ENCODE data around the gene RDH8.
A peak's percentile ranks its signal among the peaks of the same experiment; 100 is the strongest.

The RDH8 gene

DNA sequence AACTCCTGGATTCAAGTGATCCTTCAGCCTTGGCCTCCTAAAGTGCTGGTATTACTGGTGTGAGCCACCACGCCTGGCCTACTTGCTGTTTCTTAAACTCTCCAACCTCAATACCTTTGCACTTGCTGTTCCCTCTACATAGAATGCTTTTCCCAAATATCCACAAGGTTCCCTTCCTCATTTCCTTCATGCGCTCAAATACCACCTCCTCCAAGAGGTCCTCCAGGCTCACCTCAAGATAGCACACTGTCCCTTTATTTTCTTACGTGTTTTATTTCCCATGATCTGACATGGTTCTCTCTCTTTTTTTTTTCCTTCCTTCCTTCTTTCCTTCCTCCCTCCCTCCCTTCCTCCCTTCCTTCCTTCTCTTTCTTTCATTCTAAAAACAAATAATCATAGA, 13.5 kb downstream of the RDH8 start:
- H3K36me3 ChIP-seq (ENCODE audit: insufficient read depth, low read length): no peaks in the 10 kb centered on the region
- H3K4me2 ChIP-seq (ENCODE audit: low read length): no peak overlapping the region
- H3F3A ChIP-seq (ENCODE audit: insufficient read depth, low read length): no peaks in the 10 kb centered on the region
- no peak overlapping the region for H3K27ac ChIP-seq (ENCODE audit: low read depth, low read length, poor library complexity, severe bottlenecking)
- H2AFZ ChIP-seq (ENCODE audit: low read length): no peak overlapping the region
- peaks cover 4% of the 10 kb centered on the region for H3K4me1 ChIP-seq (ENCODE audit: insufficient read depth, low read length, severe bottlenecking)
- no peaks in the 10 kb centered on the region for H3K9me2 ChIP-seq (ENCODE audit: low read depth, low read length)
- H3K9me3 ChIP-seq (ENCODE audit: low read length): no peaks in the 10 kb centered on the region
- no peak overlapping the region for H3K4me3 ChIP-seq (ENCODE audit: low read depth, low read length, poor library complexity, severe bottlenecking)
- H3K9ac ChIP-seq (ENCODE audit: low read length): no peak overlapping the region
- TF ChIP-seq, protein P1, sequence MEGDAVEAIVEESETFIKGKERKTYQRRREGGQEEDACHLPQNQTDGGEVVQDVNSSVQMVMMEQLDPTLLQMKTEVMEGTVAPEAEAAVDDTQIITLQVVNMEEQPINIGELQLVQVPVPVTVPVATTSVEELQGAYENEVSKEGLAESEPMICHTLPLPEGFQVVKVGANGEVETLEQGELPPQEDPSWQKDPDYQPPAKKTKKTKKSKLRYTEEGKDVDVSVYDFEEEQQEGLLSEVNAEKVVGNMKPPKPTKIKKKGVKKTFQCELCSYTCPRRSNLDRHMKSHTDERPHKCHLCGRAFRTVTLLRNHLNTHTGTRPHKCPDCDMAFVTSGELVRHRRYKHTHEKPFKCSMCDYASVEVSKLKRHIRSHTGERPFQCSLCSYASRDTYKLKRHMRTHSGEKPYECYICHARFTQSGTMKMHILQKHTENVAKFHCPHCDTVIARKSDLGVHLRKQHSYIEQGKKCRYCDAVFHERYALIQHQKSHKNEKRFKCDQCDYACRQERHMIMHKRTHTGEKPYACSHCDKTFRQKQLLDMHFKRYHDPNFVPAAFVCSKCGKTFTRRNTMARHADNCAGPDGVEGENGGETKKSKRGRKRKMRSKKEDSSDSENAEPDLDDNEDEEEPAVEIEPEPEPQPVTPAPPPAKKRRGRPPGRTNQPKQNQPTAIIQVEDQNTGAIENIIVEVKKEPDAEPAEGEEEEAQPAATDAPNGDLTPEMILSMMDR (IDR thresholded peaks at IDR 0.05; ENCODE audit: low read length): no peak
- no peak for TF ChIP-seq EZH2 (IDR thresholded peaks at IDR 0.05; ENCODE audit: borderline replicate concordance, low read length)
- H3K79me2 ChIP-seq (ENCODE audit: insufficient read depth, low read length): no peaks in the 10 kb centered on the region
- 0 out of 2 replicates have a peak, but pooled peaks cover 8% of the 10 kb centered on the region for H3K27me3 ChIP-seq (ENCODE audit: insufficient read depth, low read length)
- no peaks in the 10 kb centered on the region for H4K20me1 ChIP-seq (ENCODE audit: insufficient read depth, low read length)

DNA sequence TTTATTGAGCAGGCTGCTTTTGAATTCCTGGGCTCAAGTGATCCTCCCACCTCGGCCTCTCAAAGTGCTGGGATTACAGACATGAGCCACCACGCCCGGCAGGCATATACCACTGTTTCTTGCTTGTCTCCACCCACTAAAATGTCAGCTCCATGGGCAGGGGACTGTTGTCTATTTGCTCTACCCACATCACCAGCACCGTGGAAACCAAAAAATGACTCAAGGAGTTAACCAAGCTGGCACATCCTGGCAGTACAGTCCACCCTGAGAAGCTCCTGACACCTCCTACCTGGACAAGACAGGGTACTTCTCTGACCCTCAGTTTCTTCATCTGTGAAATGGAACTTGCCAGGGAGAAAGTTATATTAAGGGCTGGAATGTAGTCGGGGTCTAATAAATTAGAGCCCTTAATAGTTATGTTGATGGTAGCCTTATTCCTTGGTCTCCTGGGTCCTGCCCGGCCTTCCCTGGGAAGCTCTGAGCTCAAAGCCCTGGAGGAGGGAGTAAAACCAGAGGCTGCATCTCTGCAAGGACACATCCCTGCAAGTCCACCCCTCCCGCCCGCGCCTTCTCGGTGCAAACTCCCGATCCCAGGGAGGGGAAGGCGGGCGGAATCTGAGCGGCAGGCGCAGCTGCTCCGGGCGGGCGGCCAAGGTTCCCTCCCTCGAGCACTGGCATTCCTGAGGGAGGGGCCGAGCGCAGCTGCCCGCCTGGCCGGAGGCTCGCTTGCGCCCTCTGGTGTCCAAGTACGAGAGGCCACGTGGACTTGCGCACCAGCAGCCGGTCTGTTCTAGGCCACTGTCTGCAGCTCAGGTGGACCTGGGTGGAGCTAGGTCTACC, 14.1 kb downstream of the RDH8 start:
- no peaks in the 10 kb centered on the region for H3K9me3 ChIP-seq (ENCODE audit: low read length)

DNA sequence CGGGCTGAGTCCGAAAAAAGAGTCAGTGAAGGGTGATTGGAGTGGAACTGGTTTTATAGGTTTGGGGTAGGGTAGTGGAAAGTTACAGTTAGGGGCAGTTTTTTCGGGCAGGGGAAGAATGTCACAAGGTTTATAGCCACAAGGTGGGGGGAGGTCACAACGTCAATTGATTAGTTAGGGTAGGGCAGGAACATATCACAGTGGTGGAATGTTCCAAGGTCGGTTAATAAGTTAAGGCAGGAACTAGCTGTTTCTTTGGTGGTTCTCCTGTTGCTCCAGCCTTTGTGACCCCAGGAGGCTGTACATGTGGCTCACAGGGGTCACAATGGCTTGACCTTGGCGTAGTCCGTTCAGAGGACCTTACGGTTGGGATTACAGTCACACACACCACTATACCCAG, 20.3 kb downstream of the RDH8 start:
- H3K27me3 ChIP-seq (ENCODE audit: insufficient read depth, low read length): 0 out of 2 replicates have a peak, but pooled peaks cover 6% of the 10 kb centered on the region
- H2AFZ ChIP-seq (ENCODE audit: low read length): no peak overlapping the region
- H3K9me2 ChIP-seq (ENCODE audit: low read depth, low read length): no peaks in the 10 kb centered on the region
- no peaks in the 10 kb centered on the region for H3K36me3 ChIP-seq (ENCODE audit: insufficient read depth, low read length)
- H3K27ac ChIP-seq (ENCODE audit: low read depth, low read length, poor library complexity, severe bottlenecking): no peak overlapping the region
- no peaks in the 10 kb centered on the region for H3K79me2 ChIP-seq (ENCODE audit: insufficient read depth, low read length)
- H4K20me1 ChIP-seq (ENCODE audit: insufficient read depth, low read length): no peaks in the 10 kb centered on the region
- H3K9ac ChIP-seq (ENCODE audit: low read length): no peak overlapping the region
- no peaks in the 10 kb centered on the region for H3K4me1 ChIP-seq (ENCODE audit: insufficient read depth, low read length, severe bottlenecking)
- no peaks in the 10 kb centered on the region for H3K9me3 ChIP-seq (ENCODE audit: low read length)
- no peak overlapping the region for H3K4me3 ChIP-seq (ENCODE audit: low read depth, low read length, poor library complexity, severe bottlenecking)
- H3F3A ChIP-seq (ENCODE audit: insufficient read depth, low read length): no peaks in the 10 kb centered on the region
- TF ChIP-seq, protein P1 (IDR thresholded peaks at IDR 0.05; ENCODE audit: low read length): no peak
- TF ChIP-seq EZH2 (IDR thresholded peaks at IDR 0.05; ENCODE audit: borderline replicate concordance, low read length): no peak
- no peak overlapping the region for H3K4me2 ChIP-seq (ENCODE audit: low read length)

More for the DNA sequence above, 14.1 kb downstream of the RDH8 start:
- Histone ChIP-seq H3K9ac (ENCODE audit: low read length) (no peak overlapping the region), H3K4me1 (ENCODE audit: insufficient read depth, low read length, severe bottlenecking) (peaks cover 4% of the 10 kb centered on the region), H3K27me3 (ENCODE audit: insufficient read depth, low read length) (0 out of 2 replicates have a peak, but pooled peaks cover 8% of the 10 kb centered on the region), H3K36me3 (ENCODE audit: insufficient read depth, low read length) (no peaks in the 10 kb centered on the region), H2AFZ (ENCODE audit: low read length) (no peak overlapping the region), H3K79me2 (ENCODE audit: insufficient read depth, low read length) (no peaks in the 10 kb centered on the region), H3K27ac (ENCODE audit: low read depth, low read length, poor library complexity, severe bottlenecking) (no peak overlapping the region), H3K4me2 (ENCODE audit: low read length) (peak overlapping the region; percentile 19; the same call in 1 of the 2 replicates), H3K4me3 (ENCODE audit: low read depth, low read length, poor library complexity, severe bottlenecking) (no peak overlapping the region), H3K9me2 (ENCODE audit: low read depth, low read length) (no peaks in the 10 kb centered on the region), H3F3A (ENCODE audit: insufficient read depth, low read length) (no peaks in the 10 kb centered on the region), H4K20me1 (ENCODE audit: insufficient read depth, low read length) (no peaks in the 10 kb centered on the region)
- TF ChIP-seq EZH2 (IDR thresholded peaks at IDR 0.05; ENCODE audit: borderline replicate concordance, low read length): no peak
- TF ChIP-seq, protein P1 (IDR thresholded peaks at IDR 0.05; ENCODE audit: low read length): peak; percentile 89
